Stomach (tissue), 9 donors: Measurements from ENCODE around the gene M1AP. TPM values are rescaled to one million over a fixed set of nuclear protein-coding genes. Genes with fewer than 3 reads are reported as not detected.

ENCODE experiments used
- DNase-seq, 2 donors: peaks; one replicate each; pipeline versions ENCODE4 v3.0.0 to v3.0.0-alpha.2; 2013 to 2019
- H3K27ac ChIP-seq, 5 donors: fragments of 200-600 bp in 4 of 5; sonication (generic) in 4 of 5; one replicate each; pipeline ENCODE4 v1.5.1; 2013 to 2019; ENCODE audit warnings: mild to moderate bottlenecking in 1 of 5, moderate library complexity in 1 of 5
- H3K27me3 ChIP-seq, 3 donors: fragments of 200-600 bp; sonication (generic); one replicate each; pipeline ENCODE4 v1.5.1; 2017 to 2019; ENCODE audit warnings: mixed run types in 1 of 3
- H3K36me3 ChIP-seq, 4 donors: fragments of 200-600 bp; sonication (generic); 1 replicate in 3 of 4; 2 replicates in 1 of 4; pipeline ENCODE4 v1.5.1; 2016 to 2019
- H3K4me1 ChIP-seq, 4 donors: fragments of 200-600 bp; sonication (generic); one replicate each; pipeline ENCODE4 v1.5.1; 2016 to 2019
- H3K4me3 ChIP-seq, 4 donors: fragments of 200-600 bp; sonication (generic) in 3 of 4; one replicate each; pipeline ENCODE4 v1.5.1; 2016 to 2019; ENCODE audit warnings: mild to moderate bottlenecking in 1 of 4
- H3K9me3 ChIP-seq, 4 donors: fragments of 200-600 bp; sonication (generic); one replicate each; pipeline ENCODE4 v1.5.1; 2016 to 2019
- CTCF ChIP-seq, 7 experiments: fragments of 450-650 bp in 4 of 7; fragments of 200-600 bp in 3 of 7; sonication (generic) in 3 of 7; IDR thresholded peaks; one replicate each; pipeline ENCODE4 v1.5.1; 2016 to 2019; ENCODE audit warnings: antibody characterized with exemption in 7 of 7, control low read depth in 2 of 7, mild to moderate bottlenecking in 1 of 7
- EP300 ChIP-seq: sonication (generic); formaldehyde crosslinking; IDR thresholded peaks from one replicate; pipeline ENCODE4 v1.6.1; 2017; ENCODE audit warnings: antibody characterized with exemption
- POLR2A ChIP-seq, 4 donors: fragments of 450-650 bp; IDR thresholded peaks; one replicate each; pipeline ENCODE4 v1.6.1; 2016; ENCODE audit warnings: antibody characterized with exemption in 4 of 4, control low read depth in 2 of 4, mild to moderate bottlenecking in 1 of 4, moderate library complexity in 1 of 4
- POLR2AphosphoS5 ChIP-seq, 3 donors: sonication (generic); formaldehyde crosslinking; IDR thresholded peaks; one replicate each; pipeline ENCODE4 v1.6.1; 2016; ENCODE audit warnings: antibody characterized with exemption in 3 of 3
- WGBS, 5 donors: extraction: QIAGEN DNeasy Blood & Tissue Kit in 3 of 5; methylation state at CpG; one replicate each; pipeline versions ENCODE4 v1.1.5 to v1.1.7; 2013 to 2018; 5-methylcytosine and 5-hydroxymethylcytosine counted together
- intact Hi-C: fragments of 100-400 bp; cut with DNase I; formaldehyde crosslinking; loops from one replicate; pipeline ENCODE4 v1.15.1; 2023; ENCODE audit warnings: low total_unique reads
- polyA plus RNA-seq, 3 donors: library from polyadenylated mRNA; stranded (reverse); fragments of 200-250 nt; gene quantifications; one replicate each; pipeline ENCODE4 v1.2.3, GENCODE V29; 2013
- total RNA-seq, 5 donors: library from RNA; depleted of rRNA; stranded (reverse); fragments of >200 nt; gene quantifications; one replicate each; pipeline versions ENCODE4 v1.1.0 to v1.2.3, GENCODE V29; 2014 to 2016
- donor health status: healthy with polysubstance abuse.
- donor health status: Bipolar disorder and iron deficiency.
- donor health status: healthy.

The M1AP gene
- total and polyA plus RNA-seq, 8 donors, result 0.18 to 27.1 (median 0.31) TPM; not detected in 3

GRCh38 chr2:74693668-74694067, 45.5 kb upstream of the M1AP start:
- WGBS, 5 donors, result 16 to 32% (median 27%) methylated on average over 1 of the region's 1 CpG
- Histone ChIP-seq H3K27me3 (peaks cover 0 to 8% (median 0%) of the 10 kb centered on the region in 3 donors), H3K4me3 (no peak overlapping the region), H3K4me1 (peaks cover 0 to 15% (median 0%) of the 10 kb centered on the region in 4 donors), H3K9me3 (no peaks in the 10 kb centered on the region), H3K27ac (no peak overlapping the region), H3K36me3 (no peaks in the 10 kb centered on the region)
- TF ChIP-seq CTCF (IDR thresholded peaks at IDR 0.05) (no peak), EP300 (no peak), POLR2A (IDR thresholded peaks at IDR 0.05) (no peak), POLR2AphosphoS5 (IDR thresholded peaks at IDR 0.05) (no peak)
- intact Hi-C loops, result no loop called here
- no peak for DNase-seq

GRCh38 chr2:74693213-74693612, 45.1 kb upstream of the M1AP start:
- Histone ChIP-seq H3K9me3 (no peaks in the 10 kb centered on the region), H3K4me3 (no peak overlapping the region), H3K27ac (no peak overlapping the region), H3K4me1 (peaks cover 0 to 15% (median 0%) of the 10 kb centered on the region in 4 donors), H3K36me3 (no peaks in the 10 kb centered on the region), H3K27me3 (peaks cover 0 to 8% (median 0%) of the 10 kb centered on the region in 3 donors)
- no peak for DNase-seq
- intact Hi-C loops, result no loop called here
- TF ChIP-seq CTCF (IDR thresholded peaks at IDR 0.05) (no peak), EP300 (no peak), POLR2A (IDR thresholded peaks at IDR 0.05) (no peak), POLR2AphosphoS5 (IDR thresholded peaks at IDR 0.05) (no peak)

- intact Hi-C loops, result no loop called here
- no peak overlapping the region for H3K4me3 ChIP-seq
Measured at GRCh38 chr2:74691929-74692328, 43.8 kb upstream of the M1AP start.

GRCh38 chr2:74690571-74690970, 42.4 kb upstream of the M1AP start:
- peak in 1 of 2 donors; percentile 77 for DNase-seq
- no peaks in the 10 kb centered on the region for H3K36me3 ChIP-seq
- intact Hi-C loops, result no loop called here
- TF ChIP-seq POLR2AphosphoS5 (IDR thresholded peaks at IDR 0.05) (no peak), CTCF (IDR thresholded peaks at IDR 0.05) (peak in 5 of 7 experiments; percentile 27 to 67 (median 50))
- H3K4me3 ChIP-seq, result no peak overlapping the region
- H3K27ac ChIP-seq, result no peak overlapping the region
- peaks cover 0 to 15% (median 0%) of the 10 kb centered on the region in 4 donors for H3K4me1 ChIP-seq
- H3K27me3 ChIP-seq, result peaks cover 0 to 3% (median 0%) of the 10 kb centered on the region in 3 donors
- WGBS, 5 donors, result 3 to 11% (median 6%) methylated on average over 4 of the region's 4 CpGs
- H3K9me3 ChIP-seq, result no peaks in the 10 kb centered on the region

More at GRCh38 chr2:74691929-74692328, 43.8 kb upstream of the M1AP start:
- WGBS, 5 donors, result 63 to 70% (median 65%) methylated on average over 5 of the region's 5 CpGs
- no peaks in the 10 kb centered on the region for H3K36me3 ChIP-seq
- TF ChIP-seq CTCF (IDR thresholded peaks at IDR 0.05) (no peak), EP300 (no peak), POLR2AphosphoS5 (IDR thresholded peaks at IDR 0.05) (no peak), POLR2A (IDR thresholded peaks at IDR 0.05) (no peak)
- DNase-seq, result peak in 1 of 2 donors; percentile 9
- H3K9me3 ChIP-seq, result no peaks in the 10 kb centered on the region
- H3K27me3 ChIP-seq, result peaks cover 0 to 3% (median 0%) of the 10 kb centered on the region in 3 donors
- peaks cover 0 to 15% (median 0%) of the 10 kb centered on the region in 4 donors for H3K4me1 ChIP-seq
- no peak overlapping the region for H3K27ac ChIP-seq
